Chondrocyte (in vitro differentiated cells): ENCODE results near the gene KRTAP5-11. TPM values are rescaled to one million over a fixed set of nuclear protein-coding genes. Genes with fewer than 3 reads are reported as not detected.
"Not testable (repeated sequence)": the region's sequence is repeated elsewhere in the genome, so short reads cannot be mapped to it uniquely, and the experiment has no call there.

Experiments
- DNase-seq: peaks from one replicate; pipeline ENCODE4 v3.0.0; 2021; ENCODE audit warnings: mixed read lengths, low spot score
- H3K27ac Mint-ChIP-seq: one replicate; pipeline ENCODE4 v1.8.0; 2021; ENCODE audit warnings: mild to moderate bottlenecking, moderate library complexity, mixed read lengths; ENCODE audit not compliant: unreplicated experiment
- H3K27me3 Mint-ChIP-seq: 2 replicates; pipeline ENCODE4 v1.8.0; 2021; ENCODE audit warnings: low read depth, mixed read lengths
- H3K36me3 Mint-ChIP-seq: 2 replicates; pipeline ENCODE4 v1.8.0; 2021; ENCODE audit warnings: low read depth, mixed read lengths
- H3K4me1 Mint-ChIP-seq: 2 replicates; pipeline ENCODE4 v1.8.0; 2021; ENCODE audit warnings: low read depth, mild to moderate bottlenecking, mixed read lengths
- H3K4me3 Mint-ChIP-seq: one replicate; pipeline ENCODE4 v1.8.0; 2021; ENCODE audit warnings: mild to moderate bottlenecking, moderate library complexity, mixed read lengths; ENCODE audit not compliant: unreplicated experiment
- H3K9me3 Mint-ChIP-seq: 2 replicates; pipeline ENCODE4 v1.8.0; 2021; ENCODE audit warnings: low read depth, mixed read lengths
- total RNA-seq: library from RNA; stranded (reverse); gene quantifications from 3 replicates; pipeline ENCODE4 v1.2.1, GENCODE V29; 2021
- TF ChIP-seq, protein P1 (sequence below): fragments of 200-600 bp; sonication (generic); IDR thresholded peaks from 2 replicates; pipeline ENCODE4 v1.5.0; 2021; ENCODE audit warnings: antibody characterized with exemption, mild to moderate bottlenecking, moderate library complexity

KRTAP5-11 gene
- total RNA-seq, 1 donor from 2014 or later: not detected

DNA sequence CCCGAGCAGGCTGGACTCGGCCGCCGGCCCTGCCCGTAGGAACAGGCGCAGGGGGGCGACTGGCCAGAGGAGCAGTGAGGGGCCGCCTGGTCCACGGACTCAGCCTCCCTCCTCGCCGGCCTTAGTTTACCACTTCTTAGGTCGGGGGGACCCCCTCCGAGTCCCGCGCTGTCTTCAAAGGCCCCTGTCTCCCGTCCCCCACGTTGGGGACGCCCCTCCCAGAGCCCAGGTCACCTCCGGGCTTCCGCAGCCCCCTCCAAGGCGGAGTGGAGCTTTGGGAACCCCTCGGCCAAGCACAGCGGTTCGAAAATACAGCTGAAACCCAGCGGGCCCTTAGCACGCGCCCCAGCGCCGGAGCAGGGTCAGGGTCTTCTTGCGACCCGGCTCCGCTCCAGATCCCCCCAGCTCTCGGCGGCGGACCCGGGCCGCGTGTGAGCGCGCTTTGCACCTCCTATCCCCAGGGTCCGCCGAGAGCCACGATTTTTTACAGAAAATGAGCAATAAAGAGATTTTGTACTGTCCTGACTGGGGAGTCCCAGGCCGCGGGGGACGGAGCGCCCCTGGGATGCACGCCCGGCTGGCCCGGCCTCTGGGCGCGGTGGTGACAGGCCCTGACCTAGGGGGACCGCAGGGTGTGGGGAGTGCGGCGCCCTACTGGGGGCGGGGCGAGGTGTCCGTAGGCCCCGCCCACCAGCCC lies 25.0 kb upstream of the KRTAP5-11 start:
- not testable (repeated sequence) for DNase-seq

DNA sequence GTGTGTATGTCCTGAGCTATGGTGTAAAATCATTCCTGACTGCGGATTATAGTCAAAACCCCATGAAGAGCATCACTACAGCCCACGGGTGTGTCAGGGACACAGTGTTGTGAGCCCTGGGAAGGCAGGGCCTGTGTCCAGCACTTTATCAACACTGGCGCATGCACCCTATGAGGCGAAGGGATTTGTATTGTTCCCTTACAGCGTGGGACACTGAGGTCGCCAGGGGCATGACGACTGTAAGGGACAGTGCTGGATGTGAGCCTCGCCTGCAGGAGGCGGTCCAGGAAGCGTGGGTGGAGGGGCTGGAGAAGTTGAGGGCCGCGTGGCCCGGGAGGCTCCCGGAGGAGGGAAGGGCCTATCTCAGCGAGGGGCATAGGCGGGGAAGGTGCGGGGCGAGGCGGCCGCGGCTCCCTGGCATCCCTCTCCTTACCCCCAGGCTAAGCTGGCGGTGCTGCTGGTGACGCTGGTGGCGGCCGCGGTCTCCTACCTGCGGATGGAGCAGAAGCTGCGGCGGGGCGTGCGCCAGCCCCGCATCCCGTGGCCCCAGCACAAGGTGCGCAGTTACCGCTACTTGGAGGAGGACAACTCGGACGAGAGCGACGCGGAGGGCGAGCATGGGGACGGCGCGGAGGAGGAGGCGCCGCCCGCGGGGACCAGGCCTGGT lies 24.3 kb upstream of the KRTAP5-11 start:
- H3K27me3 Mint-ChIP-seq: peaks cover 49% of the 10 kb centered on the region
- H3K4me1 Mint-ChIP-seq, H3K4me3 Mint-ChIP-seq, H3K9me3 Mint-ChIP-seq, H3K36me3 Mint-ChIP-seq, DNase-seq, H3K27ac Mint-ChIP-seq: not testable (repeated sequence)

More for the DNA sequence above, 25.0 kb upstream of the KRTAP5-11 start:
- H3K27ac Mint-ChIP-seq, H3K9me3 Mint-ChIP-seq, H3K36me3 Mint-ChIP-seq, H3K4me1 Mint-ChIP-seq, H3K4me3 Mint-ChIP-seq: not testable (repeated sequence)
- H3K27me3 Mint-ChIP-seq: peaks cover 52% of the 10 kb centered on the region

DNA sequence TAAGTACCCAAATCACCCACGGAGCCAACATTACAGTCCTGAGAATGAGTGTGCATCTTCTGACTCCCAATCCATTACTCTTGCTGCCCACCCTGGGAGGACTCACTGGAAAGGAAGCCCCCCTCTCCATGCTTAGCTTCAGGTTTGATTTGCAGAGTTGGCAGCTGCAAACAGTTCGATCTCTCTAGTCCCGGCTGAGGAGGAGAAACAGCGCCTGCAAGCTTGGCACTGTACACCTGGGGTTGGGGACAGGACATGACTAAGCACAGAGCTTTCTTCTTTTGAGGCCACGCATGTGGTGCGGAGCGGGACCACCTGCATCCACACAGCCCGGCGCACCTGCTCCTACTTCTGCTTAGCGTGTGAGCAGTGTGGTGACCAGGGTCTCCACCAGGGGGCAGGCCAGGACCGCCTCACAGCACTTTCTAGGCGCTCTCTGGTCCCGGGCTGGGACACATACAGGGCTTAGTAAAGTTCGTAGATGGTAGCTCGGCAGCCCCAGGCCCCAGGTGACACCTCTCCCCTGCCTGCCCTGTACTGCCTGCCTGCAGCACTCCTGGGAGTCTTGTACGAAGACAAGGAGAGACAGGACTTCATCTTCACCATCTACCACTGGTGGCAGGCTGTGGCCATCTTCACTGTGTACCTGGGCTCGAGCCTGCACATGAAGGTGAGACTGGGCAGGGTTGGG lies 22.3 kb upstream of the KRTAP5-11 start:
- H3K4me3 Mint-ChIP-seq, H3K4me1 Mint-ChIP-seq, DNase-seq, H3K36me3 Mint-ChIP-seq, H3K9me3 Mint-ChIP-seq, H3K27ac Mint-ChIP-seq: not testable (repeated sequence)
- peaks cover 48% of the 10 kb centered on the region for H3K27me3 Mint-ChIP-seq
- TF ChIP-seq, protein P1, sequence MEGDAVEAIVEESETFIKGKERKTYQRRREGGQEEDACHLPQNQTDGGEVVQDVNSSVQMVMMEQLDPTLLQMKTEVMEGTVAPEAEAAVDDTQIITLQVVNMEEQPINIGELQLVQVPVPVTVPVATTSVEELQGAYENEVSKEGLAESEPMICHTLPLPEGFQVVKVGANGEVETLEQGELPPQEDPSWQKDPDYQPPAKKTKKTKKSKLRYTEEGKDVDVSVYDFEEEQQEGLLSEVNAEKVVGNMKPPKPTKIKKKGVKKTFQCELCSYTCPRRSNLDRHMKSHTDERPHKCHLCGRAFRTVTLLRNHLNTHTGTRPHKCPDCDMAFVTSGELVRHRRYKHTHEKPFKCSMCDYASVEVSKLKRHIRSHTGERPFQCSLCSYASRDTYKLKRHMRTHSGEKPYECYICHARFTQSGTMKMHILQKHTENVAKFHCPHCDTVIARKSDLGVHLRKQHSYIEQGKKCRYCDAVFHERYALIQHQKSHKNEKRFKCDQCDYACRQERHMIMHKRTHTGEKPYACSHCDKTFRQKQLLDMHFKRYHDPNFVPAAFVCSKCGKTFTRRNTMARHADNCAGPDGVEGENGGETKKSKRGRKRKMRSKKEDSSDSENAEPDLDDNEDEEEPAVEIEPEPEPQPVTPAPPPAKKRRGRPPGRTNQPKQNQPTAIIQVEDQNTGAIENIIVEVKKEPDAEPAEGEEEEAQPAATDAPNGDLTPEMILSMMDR: peak; percentile 74

DNA sequence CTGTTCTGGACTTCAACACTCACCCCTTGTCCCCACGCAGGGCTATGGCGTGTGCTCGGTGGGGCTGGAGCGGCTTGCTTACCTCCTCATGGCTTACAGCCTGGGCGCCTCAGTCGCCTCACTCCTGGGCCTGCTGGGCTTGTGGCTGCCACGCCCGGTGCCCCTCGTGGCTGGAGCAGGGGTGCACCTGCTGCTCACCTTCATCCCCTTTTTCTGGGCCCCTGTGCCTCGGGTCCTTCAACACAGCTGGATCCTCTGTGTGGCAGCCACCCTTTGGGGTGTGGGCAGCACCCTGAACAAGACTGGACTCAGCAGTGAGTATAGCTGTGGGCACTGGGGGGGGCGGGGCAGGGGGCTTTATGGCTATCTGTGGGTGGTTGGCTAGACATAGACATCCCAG lies 20.5 kb upstream of the KRTAP5-11 start:
- not testable (repeated sequence) for H3K4me1 Mint-ChIP-seq, H3K4me3 Mint-ChIP-seq, DNase-seq, H3K9me3 Mint-ChIP-seq, H3K36me3 Mint-ChIP-seq, H3K27ac Mint-ChIP-seq
- H3K27me3 Mint-ChIP-seq: peaks cover 46% of the 10 kb centered on the region

DNA sequence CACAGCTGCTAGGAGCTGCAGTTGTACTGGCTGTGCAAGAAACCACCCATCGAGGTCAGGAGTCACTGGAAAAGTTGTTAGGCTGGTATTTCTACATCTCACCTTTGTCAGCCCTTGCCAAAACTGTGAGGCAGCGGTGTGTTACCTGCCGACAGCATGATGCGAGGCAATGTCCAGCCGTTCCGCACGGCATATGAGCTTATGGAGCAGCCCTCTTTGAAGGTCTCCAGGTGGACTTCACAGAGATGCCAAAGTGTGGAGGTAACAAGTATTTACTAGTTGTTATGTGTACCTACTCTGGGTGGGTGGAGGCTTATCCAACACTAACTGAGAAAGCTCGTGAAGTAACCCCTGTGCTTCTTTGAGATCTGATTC lies 6.9 kb upstream of the KRTAP5-11 start:
- H3K9me3 Mint-ChIP-seq, H3K4me3 Mint-ChIP-seq, H3K4me1 Mint-ChIP-seq, H3K36me3 Mint-ChIP-seq, H3K27ac Mint-ChIP-seq, DNase-seq: not testable (repeated sequence)
- H3K27me3 Mint-ChIP-seq: peaks cover 40% of the 10 kb centered on the region

DNA sequence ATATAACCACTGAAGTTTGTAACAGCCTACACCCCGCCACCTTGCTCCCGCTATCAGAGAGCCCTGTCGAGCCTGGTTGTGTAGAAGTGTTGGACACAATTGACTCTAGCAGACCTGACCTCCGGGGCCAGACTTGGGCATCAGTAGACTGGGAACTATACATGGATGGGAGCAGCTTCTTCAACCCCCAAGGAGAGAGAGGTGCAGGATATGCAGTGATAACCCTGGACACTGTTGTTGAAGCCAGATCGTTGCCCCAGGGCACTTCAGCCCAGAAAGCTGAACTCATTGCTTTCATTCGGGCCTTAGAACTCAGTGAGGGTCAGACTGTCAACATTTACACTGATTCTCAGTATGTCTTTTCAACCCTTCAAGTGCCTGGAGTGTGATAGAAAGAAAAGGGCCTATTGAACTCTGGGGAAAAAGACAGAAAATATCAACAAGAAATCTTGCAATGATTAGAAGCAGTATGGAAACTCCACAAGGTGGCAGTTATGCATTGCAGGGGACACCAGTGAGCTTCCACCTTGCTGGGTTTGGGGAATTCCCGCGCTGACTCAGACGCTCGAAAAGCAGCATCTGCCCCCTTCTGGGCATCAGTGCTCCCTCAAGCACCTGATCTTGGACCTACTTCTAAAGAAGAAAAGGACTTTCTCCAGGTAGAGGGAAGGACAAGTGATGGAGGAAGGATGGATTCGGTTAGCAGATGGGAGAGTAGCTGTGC lies 6.3 kb upstream of the KRTAP5-11 start:
- H3K27me3 Mint-ChIP-seq: peaks cover 40% of the 10 kb centered on the region
- not testable (repeated sequence) for H3K9me3 Mint-ChIP-seq, DNase-seq, H3K4me1 Mint-ChIP-seq, H3K27ac Mint-ChIP-seq, H3K36me3 Mint-ChIP-seq, H3K4me3 Mint-ChIP-seq
- TF ChIP-seq, protein P1: peak; percentile 10

DNA sequence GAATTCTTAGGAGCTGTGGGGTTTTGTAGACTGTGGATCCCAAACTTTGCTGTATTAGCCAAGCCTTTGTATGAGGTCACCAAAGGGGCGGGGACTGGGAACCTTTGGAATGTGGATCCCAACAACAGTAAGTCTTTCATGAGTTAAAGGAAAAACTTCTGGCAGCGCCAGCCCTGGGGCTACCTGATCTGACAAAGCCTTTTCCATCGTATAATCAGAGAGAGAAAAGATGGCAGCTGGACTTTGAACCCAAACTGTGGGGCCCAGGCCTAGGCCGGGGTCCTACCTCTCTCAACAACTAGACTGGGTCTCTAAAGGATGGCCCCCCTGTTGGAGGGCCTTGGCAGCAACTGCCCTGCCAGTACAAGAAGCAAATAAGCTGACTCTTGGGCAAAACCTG lies 5.6 kb upstream of the KRTAP5-11 start:
- not testable (repeated sequence) for H3K4me1 Mint-ChIP-seq, H3K27ac Mint-ChIP-seq, H3K9me3 Mint-ChIP-seq, H3K4me3 Mint-ChIP-seq, H3K36me3 Mint-ChIP-seq, DNase-seq
- H3K27me3 Mint-ChIP-seq: peaks cover 38% of the 10 kb centered on the region

DNA sequence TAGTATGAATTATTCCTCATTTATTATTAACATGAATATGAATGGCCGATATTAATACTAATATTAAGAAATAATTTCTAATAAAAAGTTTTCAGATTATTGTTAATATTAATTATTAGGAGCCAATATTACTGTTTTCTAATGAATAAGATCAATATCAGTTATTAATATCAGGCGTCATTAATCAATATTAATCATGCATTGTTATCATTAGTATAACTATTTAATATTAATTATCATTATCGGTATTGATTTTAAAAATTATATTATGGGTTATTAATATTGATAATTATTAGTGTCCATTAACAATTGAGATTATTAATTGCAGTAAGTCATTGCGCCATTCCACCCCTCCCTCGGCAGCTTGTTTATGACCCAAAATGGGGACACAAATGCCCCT lies 3.0 kb upstream of the KRTAP5-11 start:
- H3K4me1 Mint-ChIP-seq, H3K9me3 Mint-ChIP-seq, H3K27ac Mint-ChIP-seq, H3K36me3 Mint-ChIP-seq, H3K4me3 Mint-ChIP-seq, DNase-seq: not testable (repeated sequence)
- peaks cover 46% of the 10 kb centered on the region for H3K27me3 Mint-ChIP-seq

DNA sequence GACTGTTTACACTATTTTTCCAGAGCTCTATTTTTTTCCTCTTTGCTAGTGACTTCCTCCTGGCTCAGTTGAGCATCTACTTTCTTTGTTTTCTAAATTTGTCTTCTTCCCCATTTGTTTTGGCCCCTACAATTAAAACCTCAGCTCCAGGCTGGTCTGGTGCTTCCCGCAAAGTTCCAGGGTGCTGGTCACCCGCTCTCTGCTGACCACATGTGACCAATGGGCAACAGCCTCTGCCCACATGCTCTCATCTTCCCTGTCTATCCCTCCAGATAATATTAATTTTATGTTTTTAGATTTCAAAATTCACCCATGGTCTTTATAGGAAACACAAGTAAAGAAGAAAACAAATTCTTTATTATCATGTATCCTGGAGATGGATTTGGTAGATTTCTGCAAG lies 294 bp upstream of the KRTAP5-11 start:
- H3K4me3 Mint-ChIP-seq, DNase-seq, H3K27ac Mint-ChIP-seq, H3K9me3 Mint-ChIP-seq, H3K36me3 Mint-ChIP-seq, H3K4me1 Mint-ChIP-seq: not testable (repeated sequence)
- peaks cover 44% of the 10 kb centered on the region for H3K27me3 Mint-ChIP-seq
